GM12878 (cell line): ENCODE data around the gene MTHFD1L. TPM values are rescaled to one million over a fixed set of nuclear protein-coding genes. Genes with fewer than 3 reads are reported as not detected.

ENCODE experiments used
- ATAC-seq: fragments of 200-7000 bp; cut with Tn5 transposase; 3 replicates; pipeline ENCODE4 v1.9.1; 2020; ENCODE audit warnings: mild to moderate bottlenecking, moderate library complexity
- BruUV-seq: library from RNA; stranded (reverse); fragments of 400-500 nt; replicated peaks from 2 replicates; lab custom pipeline; 2021; lab: Mats Ljungman, UMichigan
- CTCF ChIA-PET: fragments of 300-600 bp; sonication (Branson Sonifier 250); formaldehyde crosslinking; extraction: SDS; loops from one replicate; lab custom pipeline; 2021; ENCODE audit warnings: inconsistent platforms; lab: Yijun Ruan, JAX
- POLR2A ChIA-PET: fragments of 350-600 bp; formaldehyde crosslinking; extraction: SDS; loops from one replicate; lab custom pipeline; 2021; ENCODE audit warnings: inconsistent platforms; lab: Charles Lee
- RAD21 ChIA-PET: fragments of 300-600 bp; sonication (Branson Sonifier 250); formaldehyde crosslinking; loops from one replicate; lab custom pipeline; 2023; ENCODE audit warnings: antibody characterized with exemption; ENCODE audit not compliant: unreplicated experiment; lab: Charles Lee
- SMC1A ChIA-PET: fragments of 300-600 bp; sonication (Branson Sonifier 250); formaldehyde crosslinking; loops from one replicate; lab custom pipeline; 2023; ENCODE audit not compliant: unreplicated experiment, uncharacterized antibody; lab: Charles Lee
- DNase-seq: peaks from one replicate; pipeline ENCODE4 v3.0.0-alpha.2; 2011; ENCODE audit warnings: low read depth, low spot score
- FAIRE-seq: peaks from 3 replicates; lab custom pipeline; 2011; peaks lifted over from hg19 to GRCh38; lab: Jason Lieb, UNC
- H2AFZ ChIP-seq: 2 replicates; pipeline ENCODE4 v1.6.0; 2011; ENCODE audit warnings: low read depth, low read length, control low read depth; ENCODE audit not compliant: control insufficient read depth
- H3K27ac ChIP-seq: 2 replicates; pipeline ENCODE4 v1.5.1; 2011; ENCODE audit warnings: control low read depth; ENCODE audit not compliant: control insufficient read depth, insufficient read depth
- H3K27me3 ChIP-seq, 2 experiments: replicated peaks in 1 of 2; 2 replicates each; pipeline versions ENCODE4 v1.6.0 to v1.6.1; 2011; ENCODE audit warnings: low read length in 1 of 2; ENCODE audit not compliant: control insufficient read depth in 2 of 2, insufficient read depth in 2 of 2
- H3K36me3 ChIP-seq, 2 experiments: 2 replicates each; pipeline ENCODE4 v1.5.1; 2011; ENCODE audit warnings: low read length in 1 of 2; ENCODE audit not compliant: control insufficient read depth in 2 of 2, insufficient read depth in 2 of 2
- H3K4me1 ChIP-seq: 2 replicates; pipeline ENCODE4 v1.6.1; 2011; ENCODE audit warnings: mild to moderate bottlenecking, low read length, moderate library complexity, mixed read lengths; ENCODE audit not compliant: control insufficient read depth, insufficient read depth
- H3K4me2 ChIP-seq: 2 replicates; pipeline ENCODE4 v1.6.0; 2011; ENCODE audit warnings: control low read depth; ENCODE audit not compliant: control insufficient read depth, insufficient read depth
- H3K4me3 ChIP-seq: fragments of 200-600 bp; sonication (generic); 2 replicates; pipeline ENCODE4 v1.5.1; 2016
- H3K79me2 ChIP-seq: 2 replicates; pipeline ENCODE4 v1.6.0; 2011; ENCODE audit warnings: low read length; ENCODE audit not compliant: control insufficient read depth, insufficient read depth
- H3K9ac ChIP-seq: 2 replicates; pipeline ENCODE4 v1.8.0; 2011; ENCODE audit warnings: low read length, control low read depth, mixed read lengths; ENCODE audit not compliant: control insufficient read depth, insufficient read depth
- H3K9me3 ChIP-seq: replicated peaks from 3 replicates; pipeline ENCODE4 v1.5.1; 2011; ENCODE audit warnings: mild to moderate bottlenecking, low read length; ENCODE audit not compliant: control insufficient read depth, insufficient read depth
- H4K20me1 ChIP-seq: 2 replicates; pipeline ENCODE4 v1.6.0; 2011; ENCODE audit not compliant: control insufficient read depth, insufficient read depth
- ATF2 ChIP-seq: IDR thresholded peaks from 2 replicates; pipeline ENCODE4 v1.6.1; 2012; ENCODE audit warnings: low read length, inconsistent platforms
- CHD1 ChIP-seq: IDR thresholded peaks from 2 replicates; pipeline ENCODE4 v1.6.1; 2012; ENCODE audit warnings: low read depth, low read length, improper control_type of control experiment
- EED ChIP-seq: sonication (generic); IDR thresholded peaks from 2 replicates; pipeline ENCODE4 v1.6.1; 2016; ENCODE audit warnings: antibody characterized with exemption, low read depth
- LARP7 ChIP-seq: fragments of 450-650 bp; IDR thresholded peaks from 2 replicates; pipeline ENCODE4 v1.6.1; 2017; ENCODE audit warnings: mild to moderate bottlenecking
- MAX ChIP-seq: IDR thresholded peaks from 2 replicates; pipeline ENCODE4 v1.6.1; 2012; ENCODE audit warnings: low read depth, low read length, improper control_type of control experiment
- MYC ChIP-seq: IDR thresholded peaks from 2 replicates; pipeline ENCODE4 v1.6.1; 2011; ENCODE audit warnings: mild to moderate bottlenecking, low read length, moderate library complexity, inconsistent platforms; ENCODE audit not compliant: insufficient read depth, insufficient replicate concordance, insufficient read length, severe bottlenecking
- NR2F1 ChIP-seq: fragments of 450-650 bp; conservative IDR thresholded peaks from 2 replicates; pipeline ENCODE4 v1.6.1; 2017; ENCODE audit warnings: mild to moderate bottlenecking
- SMAD5 ChIP-seq: IDR thresholded peaks from 2 replicates; pipeline ENCODE4 v1.6.1; 2016; ENCODE audit warnings: antibody characterized with exemption, low read depth
- TCF3 ChIP-seq: IDR thresholded peaks from 2 replicates; pipeline ENCODE4 v1.6.1; 2012; ENCODE audit warnings: low read depth, mild to moderate bottlenecking, low read length, borderline replicate concordance; ENCODE audit not compliant: insufficient read depth
- ZBTB40 ChIP-seq: fragments of 450-650 bp; IDR thresholded peaks from 2 replicates; pipeline ENCODE4 v1.6.1; 2016; ENCODE audit warnings: mild to moderate bottlenecking, moderate library complexity, borderline replicate concordance
- ZNF274 ChIP-seq: IDR thresholded peaks from one replicate; pipeline ENCODE4 v1.8.0; 2011; ENCODE audit not compliant: insufficient read length, insufficient read depth
- WGBS: methylation state at CpG from one replicate; pipeline ENCODE4 v1.1.6; 2016; ENCODE audit warnings: low lambda C conversion rate; ENCODE audit not compliant: insufficient replicate concordance, insufficient coverage; ENCODE audit errors: missing lambda C conversion rate; 5-methylcytosine and 5-hydroxymethylcytosine counted together
- in situ Hi-C: fragments of 300-500 bp; cut with MboI; formaldehyde crosslinking; loops from 9 replicates; pipeline ENCODE4 v1.14.3; 2018; ENCODE audit warnings: mixed read lengths
- intact Hi-C: fragments of 100-400 bp; cut with micrococcal nuclease; formaldehyde crosslinking; loops from one replicate; pipeline ENCODE4 v1.14.2; 2022; ENCODE audit not compliant: unreplicated experiment
- polyA plus RNA-seq, 11 experiments: library from polyadenylated mRNA; depleted of rRNA in 4 of 11; unstranded in 6 of 11; stranded (reverse) in 5 of 11; fragments of >200 nt; fragmentation: Nextera tagmentation in 4 of 11; fragmentation: Illumina TruSeq in 1 of 11; extraction: Ambion mirVana in 4 of 11; extraction: Trizol in 1 of 11; gene quantifications; 1 replicate in 1 of 11; 2 replicates in 10 of 11; pipeline versions ENCODE4 v1.2.1 to v1.2.3, GENCODE V29; 2011 to 2016; ENCODE audit warnings: inconsistent platforms in 2 of 11, missing spikeins in 2 of 11, low read depth in 1 of 11
- total RNA-seq, 4 experiments: library from RNA; depleted of rRNA in 3 of 4; stranded (reverse); fragments of >200 nt in 3 of 4; fragmentation: Illumina TruSeq in 1 of 4; extraction: Trizol in 1 of 4; gene quantifications; 2 replicates each; pipeline versions ENCODE4 v1.2.1 to v1.2.3, GENCODE V29; 2013 to 2021

The MTHFD1L gene
- total and polyA plus RNA-seq, 10 of the 15 experiments (the other 5 are each of a cell fraction or from before 2014, with no cell fraction given): 11.7 to 75.5 (median 28.8) TPM

- no peak for TF ChIP-seq ZBTB40
Measured at GRCh38 chr6:151071295-151071694, 205.8 kb downstream of the MTHFD1L start (continued).

- ATAC-seq (no peak), FAIRE-seq (no peak), DNase-seq (no peak)
- no peaks in the 10 kb centered on the region for H3K79me2 ChIP-seq
- H3K4me1 ChIP-seq: no peaks in the 10 kb centered on the region
- in situ Hi-C loops (no loop called here), intact Hi-C loops (no loop called here)
- no peak overlapping the region for H3K4me3 ChIP-seq
- no peak overlapping the region for H2AFZ ChIP-seq
- POLR2A ChIA-PET: no interaction called here
- no TSS peak for BruUV-seq
- no peak overlapping the region for H3K4me2 ChIP-seq
- no peak overlapping the region for H3K27ac ChIP-seq
- RAD21 ChIA-PET: no interaction called here
- H4K20me1 ChIP-seq: no peaks in the 10 kb centered on the region
- no peak overlapping the region for H3K9ac ChIP-seq
- H3K27me3 ChIP-seq: no peaks in the 10 kb centered on the region
- CTCF ChIA-PET: no interaction called here
- peaks cover 4% of the 10 kb centered on the region; the same call in 2 of the 3 replicates for H3K9me3 ChIP-seq
- SMC1A ChIA-PET: no interaction called here
- WGBS: 81% methylated on average over 4 of the region's 4 CpGs
- TF ChIP-seq ZNF274: no peak
- TF ChIP-seq ATF2: no peak
- TF ChIP-seq EED: no peak
- TF ChIP-seq MAX: no peak
- no peak for TF ChIP-seq NR2F1
- TF ChIP-seq SMAD5: no peak
- TF ChIP-seq MYC: no peak
- TF ChIP-seq CHD1: no peak
- TF ChIP-seq LARP7: no peak
- no peak for TF ChIP-seq TCF3
- peaks cover 0 to 4% of the 10 kb centered on the region in 2 experiments; a peak in 1 of 4 replicates for H3K36me3 ChIP-seq
Measured at GRCh38 chr6:151073146-151073545, 207.6 kb downstream of the MTHFD1L start.
